GM12864 (cell line): ENCODE data around the gene DNAH7.

Experiments
- DNase-seq: peaks from one replicate; pipeline ENCODE4 v3.0.0-alpha.2; 2011; ENCODE audit warnings: low read depth
- H3K4me3 ChIP-seq: 2 replicates; pipeline ENCODE4 v1.5.1; 2011; ENCODE audit warnings: mild to moderate bottlenecking, low read depth, low read length, control low read depth
- TF ChIP-seq, protein P1 (sequence below): IDR thresholded peaks from 2 replicates; pipeline ENCODE4 v1.5.1; 2011; ENCODE audit warnings: low read depth, mild to moderate bottlenecking, moderate library complexity, low read length, control low read depth, inconsistent platforms; ENCODE audit errors: missing control alignments

DNAH7 gene

DNA sequence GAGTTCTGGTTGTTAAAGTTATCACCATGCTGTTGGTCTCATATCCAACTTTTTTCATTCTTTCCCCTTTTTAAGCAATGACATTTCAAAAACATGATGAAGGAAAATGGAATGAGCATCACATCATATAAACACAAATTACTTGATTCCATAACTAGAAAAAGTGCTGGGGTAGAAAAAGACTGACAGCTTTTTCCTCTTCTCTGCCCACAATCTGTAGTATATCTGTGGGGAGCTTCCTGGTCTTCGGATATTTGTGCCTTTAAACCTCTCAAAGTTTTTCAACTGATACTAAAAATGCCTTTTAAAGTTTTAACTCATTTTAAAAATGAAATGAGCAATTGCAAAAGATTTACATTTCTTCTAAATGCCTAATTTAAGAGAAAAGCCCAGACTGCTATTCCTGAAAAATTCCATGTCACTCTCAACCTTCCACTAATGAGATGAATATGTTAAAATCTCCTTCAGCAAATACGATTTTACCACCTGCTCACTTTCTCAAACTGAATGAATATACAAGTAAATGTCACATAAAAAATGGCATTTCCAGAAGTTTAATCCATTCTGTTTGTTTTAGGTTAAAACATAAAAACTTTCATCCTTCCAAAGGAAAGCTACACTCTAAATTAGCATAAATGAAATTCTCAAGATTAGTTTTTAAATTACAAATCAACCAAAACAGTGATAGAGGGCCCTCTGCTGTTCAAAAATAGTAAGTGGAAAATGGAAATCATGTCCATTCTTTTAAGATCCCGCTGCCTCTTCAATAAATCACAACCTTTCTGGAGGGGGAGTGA, 2.1 kb downstream of the DNAH7 start:
- TF ChIP-seq, protein P1, sequence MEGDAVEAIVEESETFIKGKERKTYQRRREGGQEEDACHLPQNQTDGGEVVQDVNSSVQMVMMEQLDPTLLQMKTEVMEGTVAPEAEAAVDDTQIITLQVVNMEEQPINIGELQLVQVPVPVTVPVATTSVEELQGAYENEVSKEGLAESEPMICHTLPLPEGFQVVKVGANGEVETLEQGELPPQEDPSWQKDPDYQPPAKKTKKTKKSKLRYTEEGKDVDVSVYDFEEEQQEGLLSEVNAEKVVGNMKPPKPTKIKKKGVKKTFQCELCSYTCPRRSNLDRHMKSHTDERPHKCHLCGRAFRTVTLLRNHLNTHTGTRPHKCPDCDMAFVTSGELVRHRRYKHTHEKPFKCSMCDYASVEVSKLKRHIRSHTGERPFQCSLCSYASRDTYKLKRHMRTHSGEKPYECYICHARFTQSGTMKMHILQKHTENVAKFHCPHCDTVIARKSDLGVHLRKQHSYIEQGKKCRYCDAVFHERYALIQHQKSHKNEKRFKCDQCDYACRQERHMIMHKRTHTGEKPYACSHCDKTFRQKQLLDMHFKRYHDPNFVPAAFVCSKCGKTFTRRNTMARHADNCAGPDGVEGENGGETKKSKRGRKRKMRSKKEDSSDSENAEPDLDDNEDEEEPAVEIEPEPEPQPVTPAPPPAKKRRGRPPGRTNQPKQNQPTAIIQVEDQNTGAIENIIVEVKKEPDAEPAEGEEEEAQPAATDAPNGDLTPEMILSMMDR: peak; percentile 33

DNA sequence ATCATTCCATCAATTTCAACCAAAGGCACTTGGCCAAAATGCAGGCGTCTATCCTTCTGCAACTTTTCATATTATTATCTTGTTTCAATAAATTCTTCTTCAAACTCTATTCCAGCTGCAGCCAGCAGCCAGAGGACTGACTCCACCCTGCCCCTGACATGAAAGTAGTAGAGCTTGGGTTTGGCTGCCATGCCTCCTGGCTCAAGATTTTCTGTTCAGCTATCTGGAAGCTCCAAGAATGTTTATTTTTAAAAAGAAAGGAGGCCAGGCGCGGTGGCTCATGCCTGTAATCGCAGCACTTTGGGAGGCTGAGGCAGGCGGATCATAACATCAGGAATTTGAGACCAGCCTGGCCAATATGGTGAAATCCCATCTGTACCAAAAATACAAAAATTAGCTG, 4.9 kb downstream of the DNAH7 start:
- DNase-seq: no peak
- no peak overlapping the region for H3K4me3 ChIP-seq
- TF ChIP-seq, protein P1: no peak

More for the DNA sequence above, 2.1 kb downstream of the DNAH7 start:
- no peak overlapping the region for H3K4me3 ChIP-seq
- DNase-seq: no peak

DNA sequence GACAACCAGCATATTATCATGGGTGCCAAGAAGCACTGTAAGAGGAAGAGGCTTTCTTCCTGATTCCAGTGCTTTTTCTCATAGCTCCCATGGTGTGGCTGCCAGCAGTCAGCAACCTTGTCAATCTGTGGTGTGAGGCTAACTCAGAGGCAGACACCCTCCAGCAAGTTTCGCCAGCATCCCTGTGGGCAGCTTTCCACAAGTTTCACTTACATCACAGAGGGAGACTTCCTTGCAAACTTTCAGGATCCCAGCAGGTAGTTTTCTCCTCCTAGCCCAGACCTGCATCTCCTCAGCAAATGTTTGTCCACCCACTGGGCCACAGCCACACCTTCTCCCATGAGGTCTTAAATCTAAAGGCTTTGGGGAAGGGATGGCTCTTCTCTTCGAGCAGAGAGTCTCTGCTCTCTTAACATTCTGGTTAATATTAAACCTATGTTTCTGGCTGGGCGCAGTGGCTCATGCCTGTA, 9.1 kb downstream of the DNAH7 start:
- no peak overlapping the region for H3K4me3 ChIP-seq
- no peak for DNase-seq
- TF ChIP-seq, protein P1: no peak

DNA sequence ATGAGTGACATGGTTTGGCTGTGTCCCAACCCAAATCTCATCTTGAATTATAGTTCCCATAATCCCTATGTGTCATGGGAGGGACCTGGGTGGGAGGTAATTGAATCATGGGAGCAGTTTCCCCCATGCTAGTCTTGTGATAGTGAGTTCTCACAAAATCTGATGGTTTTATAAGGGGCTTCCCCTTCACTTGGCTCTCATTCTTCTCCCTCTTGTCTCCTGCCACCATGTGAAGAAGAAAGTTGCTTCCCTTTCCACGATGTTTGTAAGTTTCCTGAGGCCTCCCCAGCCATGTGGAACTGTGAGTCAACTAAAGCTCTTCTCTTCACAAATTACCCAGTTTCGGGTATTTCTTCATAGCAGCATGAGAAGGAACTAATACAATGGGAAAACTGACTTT, 14.0 kb downstream of the DNAH7 start:
- no peak overlapping the region for H3K4me3 ChIP-seq
- no peak for DNase-seq
- TF ChIP-seq, protein P1: no peak

DNA sequence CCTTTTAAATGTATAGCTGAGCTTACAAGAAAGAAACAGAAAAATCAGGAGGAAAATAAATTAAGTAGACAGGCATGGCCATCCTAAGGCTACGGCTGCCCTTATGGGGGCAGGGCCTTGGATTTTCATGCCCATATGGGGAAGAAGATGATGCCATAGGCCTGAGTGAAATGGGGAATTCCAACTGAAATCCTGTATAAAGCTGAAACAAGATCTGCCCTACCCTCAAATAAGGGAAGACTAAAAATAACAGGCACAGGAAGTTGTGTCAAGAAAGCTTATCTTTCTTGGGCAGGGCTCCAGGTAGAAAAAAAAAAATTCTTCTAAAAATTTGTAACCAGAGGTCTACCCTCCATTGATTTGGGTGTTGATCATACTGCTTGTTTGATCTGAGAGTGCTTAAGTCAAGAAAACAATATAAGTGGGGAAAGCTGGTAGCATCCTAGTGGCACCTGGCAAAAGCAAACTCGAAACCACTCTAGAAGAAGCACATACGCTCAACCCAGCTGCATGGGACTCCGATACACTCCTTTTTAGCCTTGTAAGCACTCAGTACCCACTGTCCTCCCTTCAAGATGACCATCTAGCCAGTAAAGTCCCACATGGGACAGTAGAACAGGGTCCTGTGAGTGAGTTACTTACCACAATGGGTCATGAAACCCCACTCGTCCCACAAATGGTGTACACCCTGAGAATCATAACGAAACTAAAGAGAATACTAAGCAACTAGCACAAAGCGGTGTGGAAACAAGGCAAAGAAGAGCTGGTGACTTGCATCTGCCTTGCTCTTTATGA, 22.3 kb downstream of the DNAH7 start:
- TF ChIP-seq, protein P1: no peak
- DNase-seq: no peak
- H3K4me3 ChIP-seq: no peak overlapping the region

DNA sequence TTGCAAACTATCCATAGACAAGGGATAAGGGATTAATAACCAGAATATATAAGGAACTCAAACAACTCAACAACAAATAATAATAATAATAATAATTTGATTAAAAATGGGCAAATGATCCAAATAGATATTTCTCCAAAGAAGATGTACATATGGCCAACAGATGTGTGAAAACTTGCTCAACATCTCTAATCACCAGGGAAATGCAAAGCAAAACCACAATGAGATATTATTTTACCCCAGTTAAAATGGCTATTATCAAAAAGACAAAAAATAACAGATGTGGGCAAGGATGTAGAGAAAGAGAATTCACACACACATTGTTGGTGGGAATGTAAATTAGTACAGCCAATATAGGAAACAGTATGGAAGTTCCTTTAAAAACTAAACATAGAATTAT, 26.9 kb downstream of the DNAH7 start:
- no peak overlapping the region for H3K4me3 ChIP-seq
- TF ChIP-seq, protein P1: no peak
- DNase-seq: no peak
